Hepatocyte (in vitro differentiated cells): ENCODE results near the gene PPA2. TPM values are rescaled to one million over a fixed set of nuclear protein-coding genes. Genes with fewer than 3 reads are reported as not detected.

ENCODE experiments used
- DNase-seq: peaks from one replicate; pipeline ENCODE4 v3.0.0-alpha.2; 2016; ENCODE audit warnings: low spot score
- H2AFZ ChIP-seq: fragments of 200-600 bp; sonication (generic); 2 replicates; pipeline ENCODE4 v1.6.0; 2016; ENCODE audit warnings: antibody characterized with exemption, mild to moderate bottlenecking
- H3K27ac ChIP-seq: fragments of 200-600 bp; sonication (generic); 2 replicates; pipeline ENCODE4 v1.5.1; 2016; ENCODE audit warnings: mild to moderate bottlenecking
- H3K27me3 ChIP-seq: fragments of 200-600 bp; sonication (generic); 2 replicates; pipeline ENCODE4 v1.6.1; 2016
- H3K36me3 ChIP-seq: fragments of 200-600 bp; sonication (generic); replicated peaks from 2 replicates; pipeline ENCODE4 v1.5.1; 2016; ENCODE audit warnings: low read depth; ENCODE audit not compliant: insufficient read depth
- H3K4me1 ChIP-seq: fragments of 200-600 bp; sonication (generic); 2 replicates; pipeline ENCODE4 v1.5.1; 2016; ENCODE audit warnings: mild to moderate bottlenecking, moderate library complexity; ENCODE audit not compliant: insufficient read depth
- H3K4me2 ChIP-seq: fragments of 200-600 bp; sonication (generic); 2 replicates; pipeline ENCODE4 v1.6.0; 2016
- H3K4me3 ChIP-seq: fragments of 200-600 bp; sonication (generic); 2 replicates; pipeline ENCODE4 v1.5.1; 2016; ENCODE audit warnings: mild to moderate bottlenecking
- H3K79me2 ChIP-seq: fragments of 200-600 bp; sonication (generic); 2 replicates; pipeline ENCODE4 v1.6.0; 2017; ENCODE audit warnings: mild to moderate bottlenecking
- H3K9me2 ChIP-seq: fragments of 200-600 bp; sonication (generic); replicated peaks from 2 replicates; pipeline ENCODE4 v1.6.0; 2017; ENCODE audit warnings: mild to moderate bottlenecking; ENCODE audit not compliant: insufficient read depth
- H3K9me3 ChIP-seq: fragments of 200-600 bp; sonication (generic); 2 replicates; pipeline ENCODE4 v1.5.1; 2016; ENCODE audit warnings: low read depth, mild to moderate bottlenecking
- H4K20me1 ChIP-seq: fragments of 200-600 bp; sonication (generic); 2 replicates; pipeline ENCODE4 v1.6.0; 2016; ENCODE audit warnings: mild to moderate bottlenecking; ENCODE audit not compliant: insufficient read depth, poor library complexity, severe bottlenecking
- CTCF ChIP-seq: fragments of 200-600 bp; sonication (generic); IDR thresholded peaks from 2 replicates; pipeline ENCODE4 v1.5.1; 2016; ENCODE audit warnings: antibody characterized with exemption, mild to moderate bottlenecking; ENCODE audit not compliant: poor library complexity
- EZH2 ChIP-seq: fragments of 200-600 bp; sonication (generic); IDR thresholded peaks from 2 replicates; pipeline ENCODE4 v1.6.1; 2016; ENCODE audit warnings: antibody characterized with exemption, mild to moderate bottlenecking, borderline replicate concordance
- EZH2phosphoT487 ChIP-seq: fragments of 200-600 bp; sonication (generic); IDR thresholded peaks from one replicate; pipeline ENCODE4 v1.6.1; 2018; ENCODE audit warnings: antibody characterized with exemption, mild to moderate bottlenecking, low read depth, moderate library complexity; ENCODE audit not compliant: unreplicated experiment, severe bottlenecking
- WGBS: methylation state at CpG from one replicate; pipeline ENCODE4 v1.1.6; 2016; ENCODE audit warnings: low lambda C conversion rate; ENCODE audit errors: missing lambda C conversion rate; 5-methylcytosine and 5-hydroxymethylcytosine counted together
- polyA plus RNA-seq: library from polyadenylated mRNA; unstranded; fragments of >200 nt; fragmentation: Nextera tagmentation; extraction: Ambion mirVana; gene quantifications from 2 replicates; pipeline ENCODE4 v1.2.1, GENCODE V29; 2016
- total RNA-seq: library from RNA; depleted of rRNA; stranded (reverse); fragments of >200 nt; gene quantifications from 2 replicates; pipeline ENCODE4 v1.2.3, GENCODE V29; 2014

Gene PPA2
- total and polyA plus RNA-seq, 2 experiments from 2014 or later = 102 to 122 TPM

- no peaks in the 10 kb centered on the region for H3K9me2 ChIP-seq
- TF ChIP-seq EZH2phosphoT487 = no peak
- no peak for TF ChIP-seq EZH2
- TF ChIP-seq CTCF = no peak
- H3K9me3 ChIP-seq = no peaks in the 10 kb centered on the region
- no peaks in the 10 kb centered on the region for H3K4me1 ChIP-seq
- no peaks in the 10 kb centered on the region for H3K79me2 ChIP-seq
- no peak overlapping the region for H2AFZ ChIP-seq
- DNase-seq = no peak
- H3K4me2 ChIP-seq = no peak overlapping the region
- 88% methylated on average over 1 of the region's 1 CpG for WGBS
- no peaks in the 10 kb centered on the region for H4K20me1 ChIP-seq
- no peak overlapping the region for H3K4me3 ChIP-seq
- no peaks in the 10 kb centered on the region for H3K36me3 ChIP-seq
- no peaks in the 10 kb centered on the region for H3K27me3 ChIP-seq
- H3K27ac ChIP-seq = no peak overlapping the region
These were observed 122.9 kb downstream of the PPA2 start for GRCh38 chr4:105350859-105351490.

- no peaks in the 10 kb centered on the region for H3K36me3 ChIP-seq
- TF ChIP-seq CTCF (no peak), EZH2 (no peak), EZH2phosphoT487 (no peak)
- H3K9me3 ChIP-seq = no peaks in the 10 kb centered on the region
- 95% methylated on average over 1 of the region's 1 CpG for WGBS
- DNase-seq = no peak
- no peaks in the 10 kb centered on the region for H3K4me1 ChIP-seq
- no peak overlapping the region for H3K27ac ChIP-seq
- no peak overlapping the region for H2AFZ ChIP-seq
- H3K4me2 ChIP-seq = no peak overlapping the region
- no peaks in the 10 kb centered on the region for H3K79me2 ChIP-seq
- H3K27me3 ChIP-seq = no peaks in the 10 kb centered on the region
- H4K20me1 ChIP-seq = no peaks in the 10 kb centered on the region
- no peaks in the 10 kb centered on the region for H3K9me2 ChIP-seq
- no peak overlapping the region for H3K4me3 ChIP-seq
These were observed 125.1 kb downstream of the PPA2 start for GRCh38 chr4:105348719-105349118.

GRCh38 chr4:105346869-105347268 is 127.0 kb downstream of the PPA2 start:
- no peak overlapping the region for H3K27ac ChIP-seq
- H2AFZ ChIP-seq = no peak overlapping the region
- DNase-seq = no peak
- WGBS = 78% methylated on average over 2 of the region's 2 CpGs
- no peaks in the 10 kb centered on the region for H3K79me2 ChIP-seq
- H3K4me2 ChIP-seq = no peak overlapping the region
- H3K9me2 ChIP-seq = no peaks in the 10 kb centered on the region
- no peaks in the 10 kb centered on the region for H4K20me1 ChIP-seq
- H3K9me3 ChIP-seq = no peaks in the 10 kb centered on the region
- no peak overlapping the region for H3K4me3 ChIP-seq
- H3K36me3 ChIP-seq = no peaks in the 10 kb centered on the region
- TF ChIP-seq EZH2 = no peak
- no peak for TF ChIP-seq EZH2phosphoT487
- TF ChIP-seq CTCF = no peak
- H3K4me1 ChIP-seq = no peaks in the 10 kb centered on the region
- H3K27me3 ChIP-seq = no peaks in the 10 kb centered on the region
